ENCODE results near the gene TAF5L.

DNA sequence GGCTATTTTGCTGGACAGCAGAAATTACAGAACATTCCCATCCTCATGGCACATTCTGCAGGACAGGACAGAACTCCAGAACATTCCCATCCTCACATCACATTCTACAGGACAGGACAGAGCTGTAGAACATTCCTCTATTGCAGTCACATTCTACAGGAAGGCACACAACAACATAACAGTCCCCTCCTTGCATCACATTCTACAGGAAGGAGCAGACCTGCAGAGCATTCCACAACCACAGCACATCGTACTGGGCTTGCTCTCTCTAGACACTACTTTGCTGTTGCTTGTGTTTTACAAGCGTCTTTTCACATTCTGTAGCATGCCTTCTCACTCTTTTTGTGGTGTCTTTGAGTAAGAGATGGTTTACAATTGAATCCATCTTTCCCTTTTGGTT is 40.6 kb downstream of the TAF5L start:
- TF ChIP-seq, protein P1, sequence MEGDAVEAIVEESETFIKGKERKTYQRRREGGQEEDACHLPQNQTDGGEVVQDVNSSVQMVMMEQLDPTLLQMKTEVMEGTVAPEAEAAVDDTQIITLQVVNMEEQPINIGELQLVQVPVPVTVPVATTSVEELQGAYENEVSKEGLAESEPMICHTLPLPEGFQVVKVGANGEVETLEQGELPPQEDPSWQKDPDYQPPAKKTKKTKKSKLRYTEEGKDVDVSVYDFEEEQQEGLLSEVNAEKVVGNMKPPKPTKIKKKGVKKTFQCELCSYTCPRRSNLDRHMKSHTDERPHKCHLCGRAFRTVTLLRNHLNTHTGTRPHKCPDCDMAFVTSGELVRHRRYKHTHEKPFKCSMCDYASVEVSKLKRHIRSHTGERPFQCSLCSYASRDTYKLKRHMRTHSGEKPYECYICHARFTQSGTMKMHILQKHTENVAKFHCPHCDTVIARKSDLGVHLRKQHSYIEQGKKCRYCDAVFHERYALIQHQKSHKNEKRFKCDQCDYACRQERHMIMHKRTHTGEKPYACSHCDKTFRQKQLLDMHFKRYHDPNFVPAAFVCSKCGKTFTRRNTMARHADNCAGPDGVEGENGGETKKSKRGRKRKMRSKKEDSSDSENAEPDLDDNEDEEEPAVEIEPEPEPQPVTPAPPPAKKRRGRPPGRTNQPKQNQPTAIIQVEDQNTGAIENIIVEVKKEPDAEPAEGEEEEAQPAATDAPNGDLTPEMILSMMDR (conservative IDR thresholded peaks at IDR 0.05; ENCODE audit: low read length): no peak
- TF ChIP-seq EZH2phosphoT487 (IDR thresholded peaks at IDR 0.05; ENCODE audit: borderline replicate concordance): no peak

All from Loucy (cell line).